Fibroblast of pulmonary artery (primary cell): ENCODE measurements around the gene PEX14.

Source experiments
- DNase-seq: peaks from one replicate; pipeline ENCODE4 v3.0.0-alpha.2; 2010; ENCODE audit warnings: low read depth
- H3K4me3 ChIP-seq: replicated peaks from 2 replicates; pipeline ENCODE4 v1.5.1; 2011; ENCODE audit warnings: low read depth, mild to moderate bottlenecking, control low read depth, low read length, moderate library complexity
- TF ChIP-seq, protein P1 (sequence below): IDR thresholded peaks from 2 replicates; pipeline ENCODE4 v1.5.1; 2011; ENCODE audit warnings: mild to moderate bottlenecking, control low read depth, low read length, inconsistent platforms; ENCODE audit errors: missing control alignments

The PEX14 gene

DNA sequence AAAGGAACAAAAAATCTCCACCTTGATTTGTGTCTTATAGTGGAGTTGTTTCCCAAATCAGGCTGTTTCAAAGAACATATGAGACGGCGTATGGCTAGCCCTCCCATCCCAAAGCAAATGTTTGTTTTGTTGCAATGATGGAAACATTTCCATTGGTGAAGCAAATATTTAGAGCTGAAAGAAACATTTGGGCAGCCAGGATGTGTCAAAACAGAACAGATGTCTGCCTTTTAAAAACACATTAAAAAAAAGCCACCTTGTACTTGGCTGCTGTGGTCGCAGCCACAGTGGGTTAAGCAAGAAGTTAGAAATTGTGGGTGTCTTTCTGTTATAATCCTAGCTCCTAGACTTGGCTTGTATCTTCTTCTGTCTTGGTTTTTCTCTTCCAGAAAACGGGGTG, 116.3 kb downstream of the PEX14 start:
- H3K4me3 ChIP-seq = no peak overlapping the region

DNA sequence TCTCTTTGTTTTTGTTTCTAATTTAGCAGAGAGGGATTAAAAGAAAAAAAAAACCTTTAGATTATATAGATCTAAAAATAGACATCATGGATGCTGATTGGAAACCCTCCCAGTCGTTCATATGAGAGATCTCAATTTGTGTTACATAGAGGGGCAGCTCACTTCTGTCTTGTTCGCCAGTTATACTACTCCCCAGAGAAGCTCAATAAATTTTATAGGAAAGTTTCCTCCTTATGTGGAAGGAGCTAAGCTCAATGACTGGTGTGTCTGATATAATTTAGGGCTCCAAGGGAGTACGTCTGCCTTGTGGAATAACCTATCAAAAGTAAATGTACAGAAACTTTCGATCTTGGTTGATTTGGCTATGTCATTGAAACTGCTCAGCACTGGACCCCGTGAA, 117.6 kb downstream of the PEX14 start:
- no peak overlapping the region for H3K4me3 ChIP-seq
- TF ChIP-seq, protein P1, sequence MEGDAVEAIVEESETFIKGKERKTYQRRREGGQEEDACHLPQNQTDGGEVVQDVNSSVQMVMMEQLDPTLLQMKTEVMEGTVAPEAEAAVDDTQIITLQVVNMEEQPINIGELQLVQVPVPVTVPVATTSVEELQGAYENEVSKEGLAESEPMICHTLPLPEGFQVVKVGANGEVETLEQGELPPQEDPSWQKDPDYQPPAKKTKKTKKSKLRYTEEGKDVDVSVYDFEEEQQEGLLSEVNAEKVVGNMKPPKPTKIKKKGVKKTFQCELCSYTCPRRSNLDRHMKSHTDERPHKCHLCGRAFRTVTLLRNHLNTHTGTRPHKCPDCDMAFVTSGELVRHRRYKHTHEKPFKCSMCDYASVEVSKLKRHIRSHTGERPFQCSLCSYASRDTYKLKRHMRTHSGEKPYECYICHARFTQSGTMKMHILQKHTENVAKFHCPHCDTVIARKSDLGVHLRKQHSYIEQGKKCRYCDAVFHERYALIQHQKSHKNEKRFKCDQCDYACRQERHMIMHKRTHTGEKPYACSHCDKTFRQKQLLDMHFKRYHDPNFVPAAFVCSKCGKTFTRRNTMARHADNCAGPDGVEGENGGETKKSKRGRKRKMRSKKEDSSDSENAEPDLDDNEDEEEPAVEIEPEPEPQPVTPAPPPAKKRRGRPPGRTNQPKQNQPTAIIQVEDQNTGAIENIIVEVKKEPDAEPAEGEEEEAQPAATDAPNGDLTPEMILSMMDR = no peak
- no peak for DNase-seq

More for the DNA sequence above, 116.3 kb downstream of the PEX14 start:
- TF ChIP-seq, protein P1 = no peak
- no peak for DNase-seq

DNA sequence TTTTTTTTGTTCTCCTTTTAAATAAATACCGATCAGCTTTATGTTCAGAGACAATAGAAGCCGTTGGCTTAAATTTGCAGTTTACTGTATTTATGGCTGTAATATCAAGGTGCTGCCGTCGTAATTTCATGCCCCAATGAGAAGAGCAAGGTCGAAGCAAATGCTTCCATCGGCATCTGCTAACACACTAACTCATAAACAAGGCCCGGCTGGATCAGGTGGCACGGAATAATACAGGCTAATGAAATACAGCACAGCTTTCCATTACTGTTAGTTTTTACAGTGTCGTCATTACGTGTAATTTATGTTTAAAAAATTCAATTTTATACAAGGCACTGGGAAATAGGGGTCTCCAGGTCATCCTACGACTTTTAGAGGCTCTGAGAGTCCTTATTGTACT, 119.0 kb downstream of the PEX14 start:
- TF ChIP-seq, protein P1 = no peak
- DNase-seq = no peak
- H3K4me3 ChIP-seq = no peak overlapping the region

DNA sequence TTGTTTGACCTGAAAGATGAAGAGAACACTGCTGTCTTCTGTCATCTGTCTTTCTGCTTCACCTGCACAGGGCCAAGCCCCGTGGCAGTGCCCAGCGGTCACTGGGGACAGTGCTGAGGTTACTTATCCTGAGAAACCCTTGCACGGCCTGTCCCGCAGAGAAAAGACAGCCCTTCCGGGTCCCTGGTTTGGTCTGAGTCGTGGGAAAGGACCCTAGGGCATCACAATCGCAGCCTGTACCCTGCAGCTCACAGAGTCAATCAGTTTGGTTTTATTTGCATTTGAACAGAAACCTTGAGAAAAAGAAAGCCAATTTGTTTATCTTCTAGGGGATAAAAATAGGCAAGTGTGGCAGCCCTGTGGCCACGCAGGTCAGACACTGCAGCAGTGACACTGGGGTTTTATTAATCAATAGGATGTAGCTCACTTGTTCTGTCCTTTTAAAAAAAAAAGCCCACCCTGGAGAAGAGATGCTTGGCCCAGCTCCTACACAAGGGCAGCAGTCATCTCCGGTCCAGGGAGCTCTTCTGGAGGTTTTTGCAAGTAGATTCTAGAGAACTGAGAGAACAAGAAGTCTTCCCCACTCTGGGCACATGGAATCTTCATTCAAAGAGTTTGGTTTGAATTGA, 120.0 kb downstream of the PEX14 start:
- TF ChIP-seq, protein P1 = no peak
- H3K4me3 ChIP-seq = no peak overlapping the region
- no peak for DNase-seq

DNA sequence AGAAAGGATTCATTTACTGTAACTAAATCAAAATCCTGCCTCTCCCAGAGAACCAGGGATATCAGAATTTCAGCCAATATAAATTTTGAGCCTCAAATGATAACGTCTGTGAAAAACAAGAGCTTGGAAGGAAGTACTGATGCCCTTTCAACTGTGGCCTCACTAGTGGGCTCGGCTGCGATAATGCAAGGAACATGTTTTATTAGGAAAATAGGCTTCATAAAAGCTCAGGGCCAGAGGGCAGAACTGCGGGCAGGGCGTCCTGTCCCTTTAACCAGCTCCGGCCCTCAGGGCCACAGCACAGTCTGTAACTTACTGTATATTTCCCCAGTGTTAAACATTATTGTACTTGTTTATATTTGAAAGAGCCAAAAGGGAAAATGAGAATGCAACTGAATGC, 122.0 kb downstream of the PEX14 start:
- H3K4me3 ChIP-seq = no peak overlapping the region
- no peak for DNase-seq
- TF ChIP-seq, protein P1 = no peak

DNA sequence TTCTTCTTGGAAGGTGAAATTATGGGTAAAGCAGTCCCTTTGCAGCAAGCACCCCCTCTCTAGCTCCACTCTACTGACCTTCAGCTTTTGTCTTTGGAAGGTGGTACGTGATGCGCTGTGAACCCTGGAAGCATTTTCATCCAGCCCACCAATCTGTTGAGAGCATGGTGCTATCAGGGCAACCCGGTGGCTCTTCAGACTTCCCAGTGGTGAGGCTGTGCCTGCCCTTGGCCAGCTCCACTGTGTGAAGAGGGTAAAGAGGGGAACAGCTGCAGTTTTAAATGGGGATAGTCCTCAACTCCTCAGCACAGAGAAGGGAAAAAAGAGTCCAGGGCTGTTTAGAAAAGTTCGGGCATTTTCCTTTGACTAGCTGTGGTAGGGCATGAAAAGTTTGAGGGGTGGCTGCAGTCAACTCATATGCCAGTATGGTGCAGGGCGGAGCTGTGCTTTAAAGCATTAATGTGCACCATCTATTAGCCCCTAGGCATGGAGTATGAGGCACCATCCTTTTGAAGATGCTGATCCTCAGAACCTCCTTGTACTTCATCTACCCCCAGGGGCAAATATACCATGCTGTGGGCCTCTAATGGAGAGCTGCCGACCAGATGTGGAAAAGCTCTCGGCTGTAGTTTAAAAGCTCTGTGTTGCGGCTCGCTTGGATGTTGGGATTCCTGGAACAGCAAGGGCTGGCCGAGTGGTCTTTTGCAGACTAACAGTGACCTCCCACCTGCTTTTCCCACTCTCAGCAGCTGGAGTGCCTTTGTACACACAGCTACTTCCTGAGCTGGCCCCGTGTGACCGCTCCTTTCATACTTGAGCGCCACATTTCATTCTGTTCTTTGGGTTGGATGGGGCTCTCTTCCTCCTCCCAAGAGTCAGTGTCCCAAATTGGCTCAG, 123.0 kb downstream of the PEX14 start:
- TF ChIP-seq, protein P1 = no peak
- DNase-seq = no peak
- H3K4me3 ChIP-seq = no peak overlapping the region
